ENCODE results near the gene NT5DC3.

Gene NT5DC3

GRCh38 chr12:103820361-103820760 lies 20.7 kb downstream of the NT5DC3 start:
- Histone ChIP-seq H3K27ac (ENCODE audit: low read length) (no peak overlapping the region), H3K27me3 (replicated peaks; ENCODE audit: insufficient read depth, low read length) (no peaks in the 10 kb centered on the region), H4K20me1 (ENCODE audit: insufficient read depth, low read length) (no peaks in the 10 kb centered on the region), H3K79me2 (ENCODE audit: low read length) (peaks cover 49% of the 10 kb centered on the region), H2AFZ (ENCODE audit: low read length) (no peak overlapping the region), H3K4me1 (ENCODE audit: low read length) (no peaks in the 10 kb centered on the region), H3K36me3 (replicated peaks; ENCODE audit: insufficient read depth, low read length) (no peaks in the 10 kb centered on the region), H3K9me2 (replicated peaks; ENCODE audit: insufficient read depth, low read length) (no peaks in the 10 kb centered on the region), H3K9ac (ENCODE audit: low read length) (no peak overlapping the region), H3F3A (ENCODE audit: insufficient read depth, low read length) (no peaks in the 10 kb centered on the region), H3K4me3 (ENCODE audit: low read length) (no peak overlapping the region), H3K4me2 (ENCODE audit: low read depth, low read length) (no peak overlapping the region), H3K9me3 (replicated peaks; ENCODE audit: insufficient read depth, low read length) (no peaks in the 10 kb centered on the region)
- DNase-seq: no peak
- no peak for TF ChIP-seq CTCF (IDR thresholded peaks at IDR 0.05; ENCODE audit: low read length)
- no peak for TF ChIP-seq EZH2 (optimal IDR thresholded peaks at IDR 0.05; ENCODE audit: low read depth, low read length)
- no peak for TF ChIP-seq EZH2phosphoT487 (IDR thresholded peaks at IDR 0.05; ENCODE audit: low read length)

GRCh38 chr12:103819892-103820291 lies 21.1 kb downstream of the NT5DC3 start:
- TF ChIP-seq EZH2 (optimal IDR thresholded peaks at IDR 0.05; ENCODE audit: low read depth, low read length) (no peak), EZH2phosphoT487 (IDR thresholded peaks at IDR 0.05; ENCODE audit: low read length) (no peak), CTCF (IDR thresholded peaks at IDR 0.05; ENCODE audit: low read length) (no peak)
- Histone ChIP-seq H3K27me3 (replicated peaks; ENCODE audit: insufficient read depth, low read length) (no peaks in the 10 kb centered on the region), H3K9ac (ENCODE audit: low read length) (no peak overlapping the region), H3F3A (ENCODE audit: insufficient read depth, low read length) (no peaks in the 10 kb centered on the region), H3K9me2 (replicated peaks; ENCODE audit: insufficient read depth, low read length) (no peaks in the 10 kb centered on the region), H3K27ac (ENCODE audit: low read length) (no peak overlapping the region), H3K4me1 (ENCODE audit: low read length) (no peaks in the 10 kb centered on the region), H3K4me3 (ENCODE audit: low read length) (no peak overlapping the region), H3K9me3 (replicated peaks; ENCODE audit: insufficient read depth, low read length) (no peaks in the 10 kb centered on the region), H3K79me2 (ENCODE audit: low read length) (peaks cover 46% of the 10 kb centered on the region), H4K20me1 (ENCODE audit: insufficient read depth, low read length) (no peaks in the 10 kb centered on the region), H3K4me2 (ENCODE audit: low read depth, low read length) (no peak overlapping the region), H2AFZ (ENCODE audit: low read length) (no peak overlapping the region), H3K36me3 (replicated peaks; ENCODE audit: insufficient read depth, low read length) (no peaks in the 10 kb centered on the region)
- no peak for DNase-seq

GRCh38 chr12:103819312-103819711 lies 21.7 kb downstream of the NT5DC3 start:
- Histone ChIP-seq H3K9me2 (replicated peaks; ENCODE audit: insufficient read depth, low read length) (no peaks in the 10 kb centered on the region), H2AFZ (ENCODE audit: low read length) (no peak overlapping the region), H3K27ac (ENCODE audit: low read length) (no peak overlapping the region), H3K4me1 (ENCODE audit: low read length) (no peaks in the 10 kb centered on the region), H4K20me1 (ENCODE audit: insufficient read depth, low read length) (no peaks in the 10 kb centered on the region), H3K9me3 (replicated peaks; ENCODE audit: insufficient read depth, low read length) (no peaks in the 10 kb centered on the region), H3K36me3 (replicated peaks; ENCODE audit: insufficient read depth, low read length) (no peaks in the 10 kb centered on the region), H3K4me3 (ENCODE audit: low read length) (no peak overlapping the region), H3K4me2 (ENCODE audit: low read depth, low read length) (no peak overlapping the region), H3K27me3 (replicated peaks; ENCODE audit: insufficient read depth, low read length) (no peaks in the 10 kb centered on the region), H3K9ac (ENCODE audit: low read length) (no peak overlapping the region), H3F3A (ENCODE audit: insufficient read depth, low read length) (no peaks in the 10 kb centered on the region), H3K79me2 (ENCODE audit: low read length) (peaks cover 42% of the 10 kb centered on the region)
- no peak for TF ChIP-seq CTCF (IDR thresholded peaks at IDR 0.05; ENCODE audit: low read length)
- TF ChIP-seq EZH2phosphoT487 (IDR thresholded peaks at IDR 0.05; ENCODE audit: low read length): no peak
- no peak for TF ChIP-seq EZH2 (optimal IDR thresholded peaks at IDR 0.05; ENCODE audit: low read depth, low read length)
- DNase-seq: no peak

Data from MM.1S (cell line).